Peyer's patch (tissue), 4 donors: ENCODE results near the gene POMT1. TPM values are rescaled to one million over a fixed set of nuclear protein-coding genes. Genes with fewer than 3 reads are reported as not detected.

Experiments
- DNase-seq, 3 donors: peaks; one replicate each; pipeline ENCODE4 v3.0.0-alpha.2; 2017 to 2019
- H3K27ac ChIP-seq, 4 donors: fragments of 200-600 bp; sonication (generic); one replicate each; pipeline ENCODE4 v1.5.1; 2016 to 2019
- H3K27me3 ChIP-seq, 2 donors: fragments of 200-600 bp; sonication (generic); one replicate each; pipeline ENCODE4 v1.5.1; 2019
- H3K36me3 ChIP-seq, 3 donors: fragments of 200-600 bp; sonication (generic); one replicate each; pipeline ENCODE4 v1.5.1; 2016 to 2019
- H3K4me1 ChIP-seq, 4 donors: fragments of 200-600 bp; sonication (generic); one replicate each; pipeline ENCODE4 v1.5.1; 2016 to 2019
- H3K4me3 ChIP-seq, 4 donors: fragments of 200-600 bp; sonication (generic); 1 replicate in 3 of 4; 2 replicates in 1 of 4; pipeline ENCODE4 v1.5.1; 2016 to 2019; ENCODE audit warnings: mild to moderate bottlenecking in 1 of 4
- H3K9me3 ChIP-seq, 4 donors: fragments of 200-600 bp; sonication (generic); one replicate each; pipeline ENCODE4 v1.5.1; 2016 to 2019; ENCODE audit warnings: mild to moderate bottlenecking in 1 of 4
- POLR2A ChIP-seq, 2 donors: fragments of 450-650 bp; IDR thresholded peaks; one replicate each; pipeline ENCODE4 v1.5.1; 2017; ENCODE audit warnings: antibody characterized with exemption in 2 of 2, mild to moderate bottlenecking in 2 of 2, moderate library complexity in 2 of 2
- total RNA-seq, 4 donors: library from RNA; depleted of rRNA; stranded (reverse); fragments of >200 nt; gene quantifications; one replicate each; pipeline ENCODE4 v1.1.0, GENCODE V29; 2016
- TF ChIP-seq, protein P1 (sequence below), 6 experiments: fragments of 450-650 bp in 4 of 6; fragments of 200-600 bp in 2 of 6; sonication (generic) in 1 of 6; IDR thresholded peaks; one replicate each; pipeline ENCODE4 v1.5.1; 2017 to 2019; ENCODE audit warnings: antibody characterized with exemption in 6 of 6, mild to moderate bottlenecking in 3 of 6, moderate library complexity in 1 of 6

POMT1 gene
- total RNA-seq, 4 donors from 2014 or later = 37.1 to 94.8 (median 46.1) TPM

DNA sequence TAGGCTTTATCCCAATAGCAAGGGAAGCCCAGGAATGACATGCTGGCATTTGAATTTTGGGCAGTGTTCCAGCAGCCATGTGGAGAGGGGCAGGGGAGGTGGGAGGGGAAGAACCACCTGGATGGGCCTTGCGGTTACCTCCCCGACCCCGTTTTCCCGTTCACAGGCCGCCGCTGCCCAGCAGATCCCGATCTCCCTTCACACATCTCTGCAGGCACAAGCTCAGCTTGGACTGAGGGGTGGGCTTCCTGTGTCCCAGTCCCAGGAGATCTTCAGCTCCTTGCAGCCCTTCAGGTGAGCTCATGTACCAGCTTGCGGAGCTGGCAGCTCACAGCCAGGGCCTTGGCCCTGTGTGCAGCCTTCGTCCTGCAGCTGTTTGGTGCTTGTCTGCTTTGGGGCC is 15.7 kb upstream of the POMT1 start:
- no peaks in the 10 kb centered on the region for H3K4me1 ChIP-seq
- no peak overlapping the region for H3K27ac ChIP-seq
- TF ChIP-seq, protein P1, sequence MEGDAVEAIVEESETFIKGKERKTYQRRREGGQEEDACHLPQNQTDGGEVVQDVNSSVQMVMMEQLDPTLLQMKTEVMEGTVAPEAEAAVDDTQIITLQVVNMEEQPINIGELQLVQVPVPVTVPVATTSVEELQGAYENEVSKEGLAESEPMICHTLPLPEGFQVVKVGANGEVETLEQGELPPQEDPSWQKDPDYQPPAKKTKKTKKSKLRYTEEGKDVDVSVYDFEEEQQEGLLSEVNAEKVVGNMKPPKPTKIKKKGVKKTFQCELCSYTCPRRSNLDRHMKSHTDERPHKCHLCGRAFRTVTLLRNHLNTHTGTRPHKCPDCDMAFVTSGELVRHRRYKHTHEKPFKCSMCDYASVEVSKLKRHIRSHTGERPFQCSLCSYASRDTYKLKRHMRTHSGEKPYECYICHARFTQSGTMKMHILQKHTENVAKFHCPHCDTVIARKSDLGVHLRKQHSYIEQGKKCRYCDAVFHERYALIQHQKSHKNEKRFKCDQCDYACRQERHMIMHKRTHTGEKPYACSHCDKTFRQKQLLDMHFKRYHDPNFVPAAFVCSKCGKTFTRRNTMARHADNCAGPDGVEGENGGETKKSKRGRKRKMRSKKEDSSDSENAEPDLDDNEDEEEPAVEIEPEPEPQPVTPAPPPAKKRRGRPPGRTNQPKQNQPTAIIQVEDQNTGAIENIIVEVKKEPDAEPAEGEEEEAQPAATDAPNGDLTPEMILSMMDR (IDR thresholded peaks at IDR 0.05) = no peak
- TF ChIP-seq POLR2A (IDR thresholded peaks at IDR 0.05) = no peak

DNA sequence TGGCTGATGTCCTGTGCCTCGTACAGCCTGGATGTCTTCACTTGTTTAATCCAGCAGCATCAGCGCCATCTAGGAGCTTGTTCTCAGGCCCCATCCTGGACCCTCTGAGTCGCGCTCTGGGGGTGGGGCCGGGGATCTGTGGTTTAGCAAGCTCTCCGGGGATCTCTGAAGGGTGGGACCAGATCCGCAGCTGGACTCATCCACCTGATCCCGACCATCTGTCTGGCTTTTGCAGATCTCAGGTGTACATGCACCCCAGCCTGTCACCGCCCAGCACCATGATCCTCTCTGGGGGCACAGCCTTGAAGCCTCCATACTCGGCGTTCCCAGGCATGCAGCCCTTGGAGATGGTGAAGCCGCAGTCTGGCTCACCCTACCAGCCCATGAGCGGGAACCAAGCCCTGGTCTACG is 15.1 kb upstream of the POMT1 start:
- Histone ChIP-seq H3K27me3 (no peaks in the 10 kb centered on the region), H3K9me3 (no peaks in the 10 kb centered on the region), H3K36me3 (peaks cover 0 to 100% (median 0%) of the 10 kb centered on the region in 3 donors), H3K4me3 (no peak overlapping the region), H3K27ac (no peak overlapping the region), H3K4me1 (no peaks in the 10 kb centered on the region)
- TF ChIP-seq POLR2A (IDR thresholded peaks at IDR 0.05) = no peak
- TF ChIP-seq, protein P1 (IDR thresholded peaks at IDR 0.05) = no peak
- DNase-seq = no peak

More for the DNA sequence above, 15.7 kb upstream of the POMT1 start:
- no peak for DNase-seq
- no peaks in the 10 kb centered on the region for H3K27me3 ChIP-seq
- no peaks in the 10 kb centered on the region for H3K9me3 ChIP-seq
- no peak overlapping the region for H3K4me3 ChIP-seq
- H3K36me3 ChIP-seq = peaks cover 0 to 100% (median 0%) of the 10 kb centered on the region in 3 donors

DNA sequence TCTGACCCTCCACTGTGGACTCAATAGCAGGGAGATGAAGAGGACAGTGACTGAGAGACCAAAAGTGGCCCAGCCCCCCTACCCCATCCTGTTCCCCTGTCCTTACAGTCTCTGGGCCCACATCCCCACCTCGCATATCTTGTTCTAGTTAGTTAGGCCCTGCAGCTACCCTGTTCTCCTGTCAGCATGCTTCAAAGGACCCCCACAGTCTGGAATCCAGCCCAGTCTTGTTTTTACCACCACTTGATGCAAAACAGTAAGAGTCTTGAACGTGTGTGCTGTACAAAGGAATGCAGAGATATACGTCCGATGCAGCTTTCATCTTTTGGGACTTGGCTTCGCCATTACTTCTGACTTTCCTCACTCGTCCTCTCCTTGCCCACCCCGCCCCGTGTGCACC is 12.2 kb upstream of the POMT1 start:
- Histone ChIP-seq H3K36me3 (peaks cover 0 to 99% (median 0%) of the 10 kb centered on the region in 3 donors), H3K27me3 (no peaks in the 10 kb centered on the region), H3K4me3 (no peak overlapping the region), H3K9me3 (no peaks in the 10 kb centered on the region), H3K27ac (no peak overlapping the region), H3K4me1 (no peaks in the 10 kb centered on the region)
- DNase-seq = no peak
- TF ChIP-seq POLR2A (IDR thresholded peaks at IDR 0.05) = no peak

DNA sequence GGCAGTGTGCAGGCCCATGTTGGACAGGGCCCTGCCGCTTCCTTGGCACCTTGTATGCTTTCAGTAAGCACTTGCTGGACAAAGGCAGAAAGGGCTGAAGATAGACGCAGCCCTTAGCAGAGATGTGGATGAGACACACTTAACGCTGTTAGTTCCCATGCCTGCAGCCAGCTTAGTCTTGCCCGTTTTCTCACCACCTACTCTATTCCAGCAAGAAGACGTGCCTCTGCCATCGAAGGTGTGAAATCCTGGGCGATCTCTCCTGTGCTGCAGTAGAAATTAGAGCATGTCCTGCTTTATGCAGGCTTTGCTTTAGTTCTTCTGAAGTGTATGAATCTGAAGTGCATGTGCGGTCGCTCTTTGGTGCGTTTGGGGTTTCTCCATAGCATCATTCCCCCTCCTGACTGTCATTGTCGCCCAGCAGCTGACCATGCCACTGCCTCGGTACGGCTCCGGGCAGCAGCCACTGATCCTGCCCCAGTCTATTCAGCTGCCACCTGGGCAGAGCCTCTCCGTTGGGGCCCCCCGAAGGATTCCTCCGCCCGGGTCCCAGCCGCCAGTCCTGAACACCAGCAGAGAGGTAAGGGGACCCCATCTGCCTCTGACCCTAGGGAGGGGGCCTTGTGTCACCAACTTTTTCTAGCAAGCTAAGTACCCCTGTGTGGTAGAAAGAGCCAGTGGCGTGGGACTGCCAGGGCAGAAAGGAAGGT is 11.6 kb upstream of the POMT1 start:
- Histone ChIP-seq H3K36me3 (peaks cover 0 to 99% (median 0%) of the 10 kb centered on the region in 3 donors), H3K27me3 (no peaks in the 10 kb centered on the region), H3K27ac (no peak overlapping the region), H3K9me3 (no peaks in the 10 kb centered on the region), H3K4me3 (no peak overlapping the region), H3K4me1 (no peaks in the 10 kb centered on the region)
- TF ChIP-seq, protein P1 (IDR thresholded peaks at IDR 0.05) = no peak
- TF ChIP-seq POLR2A (IDR thresholded peaks at IDR 0.05) = no peak
- DNase-seq = no peak

DNA sequence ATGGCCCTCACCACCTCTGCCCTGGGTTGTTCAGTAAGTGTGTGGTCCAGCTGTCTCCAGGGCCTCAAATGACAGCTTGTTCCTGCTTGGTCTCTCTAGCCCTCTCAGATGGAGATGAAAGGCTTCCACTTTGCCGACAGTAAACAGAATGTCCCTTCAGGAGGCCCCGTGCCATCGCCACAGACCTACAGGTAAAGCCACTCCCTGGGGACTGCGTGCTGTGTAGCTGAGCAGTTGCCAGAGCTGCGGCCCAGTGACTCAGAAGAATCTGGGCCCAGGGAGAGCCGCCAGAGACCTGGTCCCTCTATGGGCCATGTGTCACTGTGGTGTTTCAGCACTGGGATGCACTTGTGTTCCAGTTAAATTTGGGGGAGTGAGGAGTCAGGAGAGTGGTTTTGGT is 10.6 kb upstream of the POMT1 start:
- Histone ChIP-seq H3K27ac (no peak overlapping the region), H3K9me3 (no peaks in the 10 kb centered on the region), H3K4me1 (peaks cover 0 to 7% (median 0%) of the 10 kb centered on the region in 4 donors), H3K4me3 (no peak overlapping the region), H3K27me3 (no peaks in the 10 kb centered on the region), H3K36me3 (peaks cover 0 to 99% (median 0%) of the 10 kb centered on the region in 3 donors)
- TF ChIP-seq, protein P1 (IDR thresholded peaks at IDR 0.05) = no peak
- TF ChIP-seq POLR2A (IDR thresholded peaks at IDR 0.05) = no peak
- no peak for DNase-seq

DNA sequence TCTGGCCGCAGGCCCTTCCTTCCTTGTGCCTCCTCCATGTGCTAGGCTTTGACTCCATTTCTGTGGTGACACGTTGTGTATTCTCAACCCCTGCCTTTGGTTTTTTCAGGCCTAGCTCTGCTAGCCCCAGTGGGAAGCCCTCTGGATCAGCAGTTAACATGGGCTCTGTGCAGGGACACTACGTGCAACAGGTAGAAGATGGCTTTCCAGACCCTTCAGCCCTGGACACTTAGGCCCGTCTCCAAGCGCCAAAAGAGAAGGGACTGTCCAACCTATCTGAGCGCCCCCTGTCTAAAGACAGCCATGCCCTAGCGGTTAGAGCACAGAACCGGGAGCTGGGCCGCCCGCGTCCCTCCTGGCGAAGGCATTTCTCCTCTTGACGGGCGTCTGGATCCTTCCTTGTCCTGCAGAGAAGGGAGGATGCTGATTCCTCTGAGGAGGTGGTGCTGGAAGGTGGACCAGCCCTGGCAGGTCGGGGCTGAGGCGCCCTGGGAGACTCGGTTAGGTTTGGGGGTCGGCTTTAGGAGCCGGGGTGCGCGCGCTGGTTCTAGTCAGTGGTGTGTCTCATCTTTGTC is 8.3 kb upstream of the POMT1 start:
- H3K4me3 ChIP-seq = no peak overlapping the region
- no peak for DNase-seq
- no peak overlapping the region for H3K27ac ChIP-seq
- H3K4me1 ChIP-seq = peaks cover 0 to 7% (median 0%) of the 10 kb centered on the region in 4 donors
- H3K9me3 ChIP-seq = no peaks in the 10 kb centered on the region
- no peaks in the 10 kb centered on the region for H3K27me3 ChIP-seq
- TF ChIP-seq, protein P1 (IDR thresholded peaks at IDR 0.05) = no peak
- no peak for TF ChIP-seq POLR2A (IDR thresholded peaks at IDR 0.05)
- peaks cover 0 to 98% (median 0%) of the 10 kb centered on the region in 3 donors for H3K36me3 ChIP-seq
